Measurements from ENCODE around the gene SORCS2.

The SORCS2 gene

GRCh38 chr4:7198440-7199128 lies 6.2 kb downstream of the SORCS2 start (continued):
- no peak for TF ChIP-seq ZNF362 (tag by site-specific recombination; IDR thresholded peaks at IDR 0.05)
- no peak for TF ChIP-seq ZNF292 (tag by site-specific recombination; IDR thresholded peaks at IDR 0.05; ENCODE audit: borderline replicate concordance, low read depth)
- no peak for TF ChIP-seq PRDM6 (tag by site-specific recombination; IDR thresholded peaks at IDR 0.05)
- no peak for TF ChIP-seq ZIC2 (tag by site-specific recombination; IDR thresholded peaks at IDR 0.05)
- TF ChIP-seq ZBTB6 (tag by site-specific recombination; IDR thresholded peaks at IDR 0.05) = no peak

GRCh38 chr4:7199129-7199725 lies 6.9 kb downstream of the SORCS2 start:
- Histone ChIP-seq H3K4me3 (ENCODE audit: low read depth, low read length) (no peak overlapping the region), H3K36me3 (ENCODE audit: control insufficient read depth in 2 of 2, insufficient read depth in 1 of 2, low read length in 2 of 2) (no peaks in the 10 kb centered on the region), H3K4me1 (ENCODE audit: control insufficient read depth, insufficient read depth, low read length) (no peaks in the 10 kb centered on the region), H3K27ac (ENCODE audit: extremely low read depth, low read depth, low read length) (no peak overlapping the region), H3K9me3 (ENCODE audit: control insufficient read depth, insufficient read depth, low read depth, low read length) (no peaks in the 10 kb centered on the region)
- no peak for TF ChIP-seq ZNF404 (tag by site-specific recombination; IDR thresholded peaks at IDR 0.05)
- no peak for TF ChIP-seq ZNF416 (tag by site-specific recombination; IDR thresholded peaks at IDR 0.05)
- TF ChIP-seq TCF7L2 (IDR thresholded peaks at IDR 0.05; ENCODE audit: borderline replicate concordance, low read depth, low read length) = no peak
- no peak for TF ChIP-seq ZNF518A (tag by site-specific recombination; conservative IDR thresholded peaks at IDR 0.05; ENCODE audit: low read depth)
- no peak for TF ChIP-seq ZSCAN16 (tag by site-specific recombination; IDR thresholded peaks at IDR 0.05)
- no peak for TF ChIP-seq ZBTB21 (tag by site-specific recombination; IDR thresholded peaks at IDR 0.05)
- no peak for TF ChIP-seq ZNF138 (tag by site-specific recombination; IDR thresholded peaks at IDR 0.05; ENCODE audit: borderline replicate concordance)
- TF ChIP-seq ZNF366 (tag by site-specific recombination; conservative IDR thresholded peaks at IDR 0.05) = no peak
- TF ChIP-seq ZNF548 (tag by site-specific recombination; IDR thresholded peaks at IDR 0.05) = no peak
- TF ChIP-seq ZNF623 (tag by site-specific recombination; IDR thresholded peaks at IDR 0.05) = no peak
- TF ChIP-seq ZBTB20 (tag by site-specific recombination; IDR thresholded peaks at IDR 0.05) = no peak
- no peak for TF ChIP-seq ZNF580 (tag by site-specific recombination; IDR thresholded peaks at IDR 0.05)
- TF ChIP-seq ZNF112 (tag by site-specific recombination; IDR thresholded peaks at IDR 0.05) = no peak
- ChIA-PET POLR2A (no interaction called here), CTCF (interaction anchor here (0.6 to 0.7 kb wide), 2 partner anchors 11 to 1190 kb away, joined by 3 read pairs; no protein-coding TSS in a partner anchor)

Data from HEK293 (cell line).